LNCaP clone FGC (cell line): Measurements from ENCODE around the gene ANO4.

ENCODE experiments used
- DNase-seq: peaks from one replicate; pipeline ENCODE4 v3.0.0-alpha.2; 2011; ENCODE audit warnings: low read depth
- H3K4me3 ChIP-seq: 2 replicates; pipeline ENCODE4 v1.5.1; 2011; ENCODE audit warnings: mild to moderate bottlenecking, low read depth, low read length, control low read depth
- TF ChIP-seq, protein P1 (sequence below): IDR thresholded peaks from 2 replicates; pipeline ENCODE4 v1.5.1; 2012; ENCODE audit warnings: mild to moderate bottlenecking; ENCODE audit not compliant: control insufficient read depth, insufficient read depth; ENCODE audit errors: extremely low read depth

The ANO4 gene

DNA sequence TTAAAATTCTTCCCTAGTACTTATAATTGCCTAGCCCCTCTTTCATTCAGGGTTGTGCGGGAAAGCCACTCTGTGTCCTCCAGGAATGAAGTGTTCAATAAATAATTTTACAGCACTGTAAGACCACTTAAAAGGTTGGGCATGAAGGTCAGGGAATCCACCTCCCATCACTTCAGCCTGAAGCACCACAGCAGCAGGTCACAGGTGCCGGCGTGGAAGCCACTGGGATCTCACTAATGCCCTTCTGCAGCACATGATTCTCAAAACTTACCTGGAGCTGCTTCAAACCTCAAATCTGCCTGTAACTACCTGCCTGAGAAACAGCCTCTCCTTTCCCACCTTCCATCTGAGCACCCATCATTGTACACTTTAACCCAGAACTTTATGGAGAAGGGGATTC is 159.5 kb downstream of the ANO4 start:
- no peak overlapping the region for H3K4me3 ChIP-seq
- DNase-seq: no peak
- TF ChIP-seq, protein P1, sequence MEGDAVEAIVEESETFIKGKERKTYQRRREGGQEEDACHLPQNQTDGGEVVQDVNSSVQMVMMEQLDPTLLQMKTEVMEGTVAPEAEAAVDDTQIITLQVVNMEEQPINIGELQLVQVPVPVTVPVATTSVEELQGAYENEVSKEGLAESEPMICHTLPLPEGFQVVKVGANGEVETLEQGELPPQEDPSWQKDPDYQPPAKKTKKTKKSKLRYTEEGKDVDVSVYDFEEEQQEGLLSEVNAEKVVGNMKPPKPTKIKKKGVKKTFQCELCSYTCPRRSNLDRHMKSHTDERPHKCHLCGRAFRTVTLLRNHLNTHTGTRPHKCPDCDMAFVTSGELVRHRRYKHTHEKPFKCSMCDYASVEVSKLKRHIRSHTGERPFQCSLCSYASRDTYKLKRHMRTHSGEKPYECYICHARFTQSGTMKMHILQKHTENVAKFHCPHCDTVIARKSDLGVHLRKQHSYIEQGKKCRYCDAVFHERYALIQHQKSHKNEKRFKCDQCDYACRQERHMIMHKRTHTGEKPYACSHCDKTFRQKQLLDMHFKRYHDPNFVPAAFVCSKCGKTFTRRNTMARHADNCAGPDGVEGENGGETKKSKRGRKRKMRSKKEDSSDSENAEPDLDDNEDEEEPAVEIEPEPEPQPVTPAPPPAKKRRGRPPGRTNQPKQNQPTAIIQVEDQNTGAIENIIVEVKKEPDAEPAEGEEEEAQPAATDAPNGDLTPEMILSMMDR: no peak

DNA sequence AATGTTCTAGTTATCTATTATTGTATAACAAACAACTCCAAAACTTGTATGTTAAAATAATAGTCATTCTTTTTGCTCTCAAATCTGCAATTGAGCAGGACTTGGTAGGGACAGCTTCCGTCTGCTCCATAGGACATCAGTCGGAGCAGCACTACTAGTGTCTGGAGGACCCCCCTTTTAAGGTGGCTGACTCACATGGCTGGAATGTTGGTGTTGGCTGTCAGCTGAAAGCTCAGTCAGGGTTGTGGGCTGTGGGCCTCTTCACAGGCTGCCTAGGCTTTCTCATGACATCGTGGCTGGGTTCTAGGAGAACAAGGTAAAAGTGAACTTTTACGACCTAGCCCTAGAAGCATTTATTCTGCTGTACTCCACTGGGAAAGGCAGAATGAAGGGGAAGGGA is 160.6 kb downstream of the ANO4 start:
- TF ChIP-seq, protein P1: no peak
- no peak for DNase-seq
- no peak overlapping the region for H3K4me3 ChIP-seq

DNA sequence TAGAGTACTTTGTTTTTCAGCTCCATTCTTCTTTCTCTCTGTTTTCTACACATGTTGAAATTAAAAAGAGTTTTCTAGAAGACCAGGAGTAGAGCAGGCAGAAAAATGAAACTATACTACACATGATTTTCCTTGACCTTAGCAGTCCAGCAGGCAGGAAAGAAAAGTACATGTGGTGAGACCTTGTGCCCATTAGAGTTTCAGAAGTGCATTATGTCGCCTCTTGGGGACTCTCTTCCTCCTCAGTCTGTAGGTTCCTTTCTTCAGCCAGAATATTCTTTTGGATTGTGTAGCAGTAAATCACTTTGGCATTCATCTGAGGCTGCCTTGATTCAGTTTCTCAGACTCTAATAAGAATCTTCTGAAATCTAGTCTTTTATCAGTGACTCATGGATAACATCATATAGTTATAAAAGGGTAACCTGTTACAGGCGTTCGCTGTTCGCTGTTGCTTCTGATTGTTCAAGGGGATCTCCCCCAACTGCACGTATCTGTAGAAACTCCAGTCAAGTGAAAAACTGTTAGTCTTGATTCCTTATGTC is 161.8 kb downstream of the ANO4 start:
- TF ChIP-seq, protein P1: no peak

DNA sequence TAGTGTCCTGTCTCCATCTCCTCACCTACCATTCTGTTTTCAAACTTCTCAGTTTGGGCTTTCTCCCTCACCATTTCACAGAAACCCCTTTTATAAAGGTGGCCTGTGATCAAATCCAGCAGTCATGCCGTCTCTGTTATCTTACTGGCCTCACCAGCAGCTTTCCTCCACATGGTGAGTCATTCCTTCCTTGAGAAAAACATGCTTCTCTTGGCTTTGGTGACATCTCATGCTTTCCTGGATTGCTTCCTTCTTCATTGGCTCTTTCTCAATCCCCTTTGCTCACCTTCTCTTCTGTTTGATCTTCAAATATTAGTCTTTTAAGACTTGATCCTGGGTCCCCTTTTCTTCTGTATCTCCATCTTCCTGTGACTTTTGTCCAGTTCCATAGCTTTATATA is 164.9 kb downstream of the ANO4 start:
- H3K4me3 ChIP-seq: no peak overlapping the region
- TF ChIP-seq, protein P1: no peak
- no peak for DNase-seq

More for the DNA sequence above, 161.8 kb downstream of the ANO4 start:
- no peak for DNase-seq
- no peak overlapping the region for H3K4me3 ChIP-seq

DNA sequence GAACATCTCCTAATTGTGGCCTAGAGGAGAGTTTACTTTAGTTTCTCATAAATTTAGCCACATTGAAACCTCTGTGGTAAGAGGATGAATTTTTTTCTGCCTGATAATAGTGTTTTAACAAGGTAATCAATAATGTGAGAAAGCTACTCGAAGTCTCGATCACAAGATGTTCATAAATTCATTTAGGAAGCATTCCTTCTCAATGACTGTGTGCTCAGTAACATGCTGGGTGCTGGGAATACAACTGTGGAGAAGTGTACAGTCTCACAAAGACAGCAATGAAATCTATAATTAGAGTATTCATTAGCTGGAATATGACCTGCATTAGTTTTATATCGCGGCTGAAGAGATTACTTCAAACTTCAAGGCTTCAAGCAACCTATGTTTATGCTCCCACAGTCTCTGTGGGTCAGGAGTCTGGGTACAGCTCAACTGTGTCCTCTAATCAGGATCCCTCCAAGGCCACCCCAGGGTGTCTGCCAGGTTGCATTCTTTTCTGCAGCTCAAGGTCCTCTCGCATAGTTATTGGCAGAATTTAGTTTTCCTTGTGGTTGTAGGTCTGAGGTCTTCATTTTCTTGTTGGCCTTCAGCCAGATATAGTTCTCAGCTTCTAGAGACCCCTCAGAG is 167.6 kb downstream of the ANO4 start:
- TF ChIP-seq, protein P1: no peak

DNA sequence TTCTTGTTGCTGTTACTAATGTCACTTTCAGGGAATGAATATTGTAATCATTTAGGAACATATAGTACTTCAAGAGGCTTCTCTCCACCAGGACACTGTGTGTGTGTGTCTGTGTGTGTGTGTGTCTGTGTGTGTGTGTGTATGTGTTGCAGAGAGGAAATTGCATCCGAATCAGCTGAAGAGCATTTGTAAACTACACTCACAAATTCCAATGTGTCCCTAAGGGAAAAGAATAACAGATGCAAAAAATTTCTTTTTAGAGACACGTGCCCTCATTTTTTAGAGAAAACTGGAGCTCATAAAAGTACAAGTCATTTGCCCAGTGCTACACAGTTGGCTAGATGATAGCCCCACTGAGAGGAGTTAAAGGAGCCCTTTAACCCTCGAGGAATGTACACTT is 168.8 kb downstream of the ANO4 start:
- no peak overlapping the region for H3K4me3 ChIP-seq
- no peak for DNase-seq
- TF ChIP-seq, protein P1: no peak

More for the DNA sequence above, 167.6 kb downstream of the ANO4 start:
- DNase-seq: no peak
- no peak overlapping the region for H3K4me3 ChIP-seq

DNA sequence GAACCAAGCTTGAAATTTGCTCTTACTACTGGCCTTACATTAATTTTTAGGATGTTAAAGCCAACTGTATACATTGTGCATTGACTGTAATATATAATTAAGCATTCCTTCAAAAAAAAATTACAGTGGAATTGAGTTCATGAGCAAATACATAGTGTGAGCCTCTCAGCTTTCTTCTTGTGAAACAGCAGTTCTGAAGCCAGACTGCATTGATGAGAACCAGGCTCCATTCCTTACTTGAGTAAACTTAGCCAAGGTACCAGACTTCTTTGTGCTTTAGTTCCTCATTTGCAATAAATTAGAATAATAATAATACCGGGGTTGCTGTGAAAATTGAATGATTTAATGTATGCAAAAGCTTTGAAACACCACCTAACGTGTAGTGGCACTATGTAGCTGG is 169.5 kb downstream of the ANO4 start:
- TF ChIP-seq, protein P1: no peak
- DNase-seq: no peak
- H3K4me3 ChIP-seq: no peak overlapping the region
